ENCODE measurements around the gene SDK1.
"Not testable (repeated sequence)": the region's sequence is repeated elsewhere in the genome, so short reads cannot be mapped to it uniquely, and the experiment has no call there.

SDK1 gene

DNA sequence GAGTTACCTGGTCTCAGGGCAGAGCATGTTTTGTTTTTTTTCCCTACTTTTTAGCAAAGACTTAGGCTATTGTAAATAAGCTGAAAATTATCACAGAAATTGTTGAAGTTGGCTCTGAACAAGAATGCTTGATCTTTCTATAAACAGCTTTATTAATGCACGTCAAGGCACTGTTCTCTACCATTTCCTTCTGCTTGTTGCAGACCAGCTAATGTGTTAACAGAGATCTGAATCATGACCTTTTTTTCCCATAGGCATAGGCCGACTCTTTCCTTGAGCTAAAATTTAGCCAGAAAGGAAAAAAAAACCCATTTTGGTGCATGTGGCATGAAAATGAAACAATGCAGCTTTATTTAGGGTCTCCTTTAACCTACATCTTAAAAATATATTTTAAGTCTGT lies 248.5 kb downstream of the SDK1 start:
- DNase-seq, result no peak

DNA sequence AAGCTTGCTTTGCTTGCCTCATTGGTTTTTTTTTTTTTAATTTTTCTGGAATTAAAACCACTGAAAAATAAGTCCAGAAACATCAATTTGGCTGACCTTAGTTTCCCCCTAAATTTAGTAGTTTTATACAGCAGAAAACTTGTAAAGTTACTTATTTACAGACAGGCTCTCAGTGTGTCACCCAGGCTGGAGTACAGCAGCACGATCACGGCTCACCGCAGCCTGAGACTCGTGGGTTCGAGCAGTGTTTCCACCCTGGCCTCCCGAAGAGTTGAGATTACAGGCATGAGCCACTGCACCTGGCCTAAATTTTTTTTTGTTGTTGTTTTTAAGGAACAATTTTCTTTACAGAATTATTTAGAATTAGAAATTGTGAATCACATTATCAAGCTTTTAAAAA lies 250.5 kb downstream of the SDK1 start:
- DNase-seq, result no peak

DNA sequence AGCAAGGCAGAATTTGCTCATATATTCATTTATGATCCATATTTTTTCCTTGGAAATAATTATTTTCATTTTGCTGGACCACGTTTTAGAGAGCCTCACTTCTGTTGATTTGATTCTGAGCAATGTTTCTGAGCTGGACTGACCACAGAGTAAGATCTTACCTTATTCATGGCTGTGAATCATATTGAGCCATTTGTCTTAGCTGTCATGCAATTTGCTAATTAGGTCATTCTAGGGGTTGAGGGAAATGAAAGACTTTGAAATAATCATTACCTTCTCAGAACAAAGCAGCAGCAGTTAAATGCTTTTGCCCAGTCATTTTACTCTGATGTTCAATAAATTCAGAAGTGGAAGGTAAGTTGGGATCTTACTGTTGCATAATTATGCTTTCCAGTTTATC lies 251.4 kb downstream of the SDK1 start:
- no peak for DNase-seq

DNA sequence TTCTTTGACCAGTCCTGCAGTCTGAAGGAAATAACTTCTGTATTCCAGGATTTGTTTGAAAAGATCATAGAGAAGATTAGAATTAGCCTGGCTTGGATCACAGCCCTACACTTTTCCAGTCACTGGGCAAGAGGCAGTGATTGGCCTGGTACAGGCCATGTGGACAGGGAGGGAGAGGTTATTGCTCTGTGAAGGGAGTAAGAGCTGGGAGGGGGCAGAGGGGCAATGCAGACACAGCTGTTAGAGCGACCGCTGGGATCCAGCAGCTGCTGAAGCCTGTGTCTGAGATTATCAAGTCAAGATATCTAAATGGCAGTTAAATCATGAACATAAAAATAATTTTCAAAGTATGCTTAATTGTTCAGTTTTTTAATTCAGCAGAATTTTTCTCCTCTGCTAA lies 257.3 kb downstream of the SDK1 start:
- no peak for DNase-seq

DNA sequence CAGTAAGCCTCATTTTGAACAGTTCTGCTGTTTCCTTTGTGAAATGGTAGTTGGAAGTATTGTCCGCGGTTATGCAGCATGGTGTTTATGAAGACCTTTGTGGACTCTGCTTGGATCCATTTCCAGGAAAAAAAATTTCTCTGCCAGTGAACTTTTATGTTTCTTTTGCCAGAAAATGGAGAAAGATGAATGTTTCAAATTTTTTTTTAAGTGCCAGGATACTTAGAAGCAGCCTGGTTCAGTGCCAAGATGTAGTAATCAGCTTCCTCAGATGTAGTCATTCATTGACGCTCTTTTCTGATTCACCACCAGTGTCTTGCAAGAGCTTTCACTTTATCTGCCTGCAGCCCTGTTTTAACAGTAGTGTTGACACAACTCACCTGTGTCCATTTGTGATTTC lies 258.2 kb downstream of the SDK1 start:
- no peak for DNase-seq

DNA sequence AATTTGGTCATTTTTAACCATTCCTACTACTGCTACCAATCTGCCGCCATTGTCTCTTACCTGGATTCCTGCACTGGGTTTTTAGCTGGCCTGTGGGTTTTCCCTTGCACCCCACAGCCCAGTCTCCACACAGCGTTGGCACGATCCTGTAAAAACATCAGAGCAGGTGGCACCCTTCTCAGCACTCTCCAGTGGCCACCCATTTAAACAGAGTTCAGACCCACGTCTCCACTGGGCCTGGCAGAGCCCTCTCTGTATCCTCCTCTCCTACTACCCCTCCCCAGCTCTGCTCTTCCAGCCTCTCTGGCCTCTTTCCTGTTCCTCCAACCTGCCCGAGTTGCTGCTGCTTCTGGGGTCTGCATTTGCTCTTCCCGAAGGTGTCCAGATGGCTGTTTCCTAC lies 259.4 kb downstream of the SDK1 start:
- DNase-seq, result no peak

DNA sequence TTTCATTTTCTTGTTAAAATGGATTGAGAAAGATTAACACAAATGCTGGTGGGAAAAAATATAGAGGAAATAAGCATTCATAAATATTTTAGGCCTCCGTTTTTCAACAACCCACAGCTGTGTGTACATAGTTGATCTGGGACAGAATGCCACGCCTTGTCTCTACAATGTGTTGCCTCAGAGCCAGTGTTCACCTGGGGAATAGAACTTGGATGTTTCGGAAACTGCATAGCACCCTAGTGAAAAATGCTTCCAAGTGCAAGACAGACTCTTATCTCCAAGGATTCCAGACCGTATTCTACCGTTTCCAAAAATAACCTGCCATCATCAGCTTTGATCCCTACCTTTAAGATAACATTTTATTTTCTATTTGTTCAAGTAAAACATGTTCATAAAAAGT lies 260.9 kb downstream of the SDK1 start:
- DNase-seq, result no peak

DNA sequence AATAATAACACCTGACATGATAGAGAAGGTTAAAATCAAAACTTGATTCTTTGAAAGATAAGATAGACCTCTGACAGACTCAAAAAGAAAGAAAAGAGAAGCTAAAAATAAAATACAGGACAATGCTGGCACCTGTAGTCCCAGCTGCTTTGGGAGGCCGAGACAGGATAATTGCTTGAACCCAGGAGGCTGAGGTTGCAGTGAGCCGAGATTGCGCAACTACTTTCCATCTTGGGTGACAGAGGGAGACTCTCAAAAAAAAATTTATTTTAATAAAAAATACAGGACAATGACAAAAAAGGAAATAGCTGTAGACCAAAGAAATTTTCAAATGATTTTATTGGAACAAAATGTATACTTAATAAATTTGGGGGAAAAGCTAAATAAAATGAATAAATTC lies 263.2 kb downstream of the SDK1 start:
- no peak for DNase-seq

DNA sequence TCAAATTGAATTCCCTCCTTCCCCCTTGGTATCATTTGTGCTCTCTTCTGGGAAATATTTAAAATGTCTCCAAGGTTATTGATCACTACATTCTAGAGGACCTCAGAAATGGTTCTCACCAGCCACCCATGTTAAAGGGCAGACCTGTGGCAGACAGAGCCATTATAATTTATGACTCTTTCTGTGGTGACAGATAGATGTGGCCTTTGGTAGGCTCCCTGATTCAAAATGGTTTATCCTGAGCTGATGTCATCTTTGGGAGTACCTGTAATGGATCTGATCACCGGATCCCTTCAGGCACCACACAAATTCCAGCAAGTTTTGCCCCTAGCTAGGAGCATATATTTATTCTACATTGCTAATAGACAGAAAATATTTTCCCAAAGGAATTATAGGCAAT lies 267.5 kb downstream of the SDK1 start:
- DNase-seq, result no peak

DNA sequence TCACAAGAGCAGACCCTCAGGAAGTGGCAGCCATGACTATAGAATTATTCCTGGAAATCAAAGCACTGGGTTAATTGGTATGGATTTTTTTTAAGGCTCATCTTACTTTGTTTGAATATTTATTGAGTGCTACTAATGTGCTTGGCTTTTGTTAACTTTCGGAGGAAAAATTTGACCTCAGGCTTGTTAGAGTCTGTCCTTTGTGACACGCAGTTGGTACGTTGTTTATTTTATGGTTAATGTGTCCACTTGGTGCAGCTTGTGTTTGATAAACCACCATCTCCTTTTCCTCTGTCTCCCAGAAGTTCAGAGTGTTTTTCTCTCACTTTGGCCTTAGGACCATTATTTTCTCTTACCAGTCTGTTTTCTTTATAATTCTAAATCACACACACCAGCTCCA lies 268.6 kb downstream of the SDK1 start:
- DNase-seq, result no peak

DNA sequence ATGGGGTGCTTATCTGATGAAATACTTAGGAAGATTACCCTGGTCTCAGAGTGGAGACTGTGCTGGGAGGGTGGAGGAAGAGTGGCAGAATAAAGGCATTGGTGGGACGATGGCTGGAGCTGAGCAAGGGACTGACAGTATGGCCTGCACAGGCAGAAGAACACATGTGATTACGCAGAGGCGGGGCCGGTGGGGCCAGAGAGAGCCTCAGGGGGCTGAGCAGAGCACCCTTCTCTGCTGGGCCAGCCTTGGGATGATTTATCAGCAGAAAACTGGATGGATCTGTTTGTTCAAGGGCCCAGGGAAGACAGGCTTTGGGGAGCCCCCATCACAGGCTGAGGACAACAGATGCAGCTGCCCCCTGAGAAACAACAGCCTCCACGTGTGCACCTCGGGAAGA lies 272.1 kb downstream of the SDK1 start:
- no peak for DNase-seq

DNA sequence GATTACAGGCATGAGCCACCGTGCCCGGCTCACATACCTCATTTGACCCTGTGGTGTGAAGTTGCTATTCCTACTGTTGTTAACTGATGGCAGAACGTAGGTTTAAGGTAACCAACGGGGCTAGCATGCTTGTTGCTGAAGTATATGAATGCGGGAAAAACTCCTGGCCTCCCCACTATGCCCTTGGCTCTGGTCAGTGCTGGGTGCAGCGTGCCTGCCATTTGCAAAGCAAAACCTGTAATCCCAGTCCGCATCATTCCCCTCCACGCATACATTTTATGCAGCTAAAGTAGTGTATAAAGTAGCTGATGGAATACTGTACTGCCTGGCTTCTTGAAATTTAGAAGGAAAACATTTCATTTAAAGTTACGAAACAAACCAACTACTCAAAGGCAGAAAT lies 273.3 kb downstream of the SDK1 start:
- no peak for DNase-seq

DNA sequence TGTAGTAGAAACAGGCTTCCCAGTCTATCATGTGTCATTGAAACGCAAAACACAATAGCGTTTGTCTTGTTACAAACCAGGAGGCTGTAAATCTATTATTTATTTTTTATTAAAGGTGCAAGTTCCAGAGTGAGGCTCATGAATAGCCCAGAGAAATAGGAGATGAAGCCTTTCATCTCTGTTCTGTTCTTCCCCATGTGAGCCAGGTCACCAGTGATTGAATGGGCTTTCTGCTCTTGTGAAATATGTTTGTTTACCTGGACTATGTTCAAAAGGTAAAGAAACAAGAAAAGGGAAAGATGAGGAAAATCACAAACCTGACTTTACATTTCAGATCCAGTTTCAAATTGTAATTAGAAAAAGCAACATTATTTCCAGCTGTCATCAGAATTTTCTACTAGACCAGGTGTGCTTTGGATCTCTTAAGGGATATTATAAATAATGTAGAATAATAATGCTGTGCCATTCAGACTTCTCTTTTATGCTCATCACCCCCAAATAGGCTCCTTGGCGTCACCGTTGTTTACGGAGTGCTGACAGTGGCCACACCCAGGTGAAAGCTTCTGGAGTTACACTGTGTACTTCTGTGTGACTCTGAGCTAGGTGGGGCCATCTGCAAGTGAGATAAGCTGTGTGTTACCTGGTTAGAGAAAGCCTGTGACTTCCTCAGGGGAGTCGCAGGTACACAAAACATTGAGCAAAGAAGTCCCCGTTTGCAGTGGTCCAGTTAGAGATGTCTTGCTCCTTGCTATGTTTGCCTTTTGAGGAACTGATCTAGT lies 274.9 kb downstream of the SDK1 start:
- DNase-seq, result no peak

DNA sequence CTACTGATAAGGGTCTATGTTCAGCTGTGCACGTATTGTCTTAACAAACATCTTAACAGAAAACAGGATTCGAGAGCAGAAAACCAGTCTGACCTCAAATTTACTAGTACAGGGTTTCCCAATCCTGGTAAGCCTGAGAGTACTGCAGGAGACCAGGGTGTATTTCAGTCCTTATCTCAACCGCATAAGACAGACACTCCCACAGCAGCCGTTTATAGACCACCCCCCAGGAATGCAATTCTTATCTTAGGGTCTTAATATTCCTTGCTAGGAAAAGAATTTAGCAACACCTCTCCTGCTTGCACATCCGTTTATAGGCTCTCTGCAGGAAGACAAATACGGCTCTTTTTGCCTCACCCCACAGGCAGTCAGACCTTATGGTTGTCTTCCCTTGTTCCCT lies 277.3 kb downstream of the SDK1 start:
- DNase-seq, result no peak

DNA sequence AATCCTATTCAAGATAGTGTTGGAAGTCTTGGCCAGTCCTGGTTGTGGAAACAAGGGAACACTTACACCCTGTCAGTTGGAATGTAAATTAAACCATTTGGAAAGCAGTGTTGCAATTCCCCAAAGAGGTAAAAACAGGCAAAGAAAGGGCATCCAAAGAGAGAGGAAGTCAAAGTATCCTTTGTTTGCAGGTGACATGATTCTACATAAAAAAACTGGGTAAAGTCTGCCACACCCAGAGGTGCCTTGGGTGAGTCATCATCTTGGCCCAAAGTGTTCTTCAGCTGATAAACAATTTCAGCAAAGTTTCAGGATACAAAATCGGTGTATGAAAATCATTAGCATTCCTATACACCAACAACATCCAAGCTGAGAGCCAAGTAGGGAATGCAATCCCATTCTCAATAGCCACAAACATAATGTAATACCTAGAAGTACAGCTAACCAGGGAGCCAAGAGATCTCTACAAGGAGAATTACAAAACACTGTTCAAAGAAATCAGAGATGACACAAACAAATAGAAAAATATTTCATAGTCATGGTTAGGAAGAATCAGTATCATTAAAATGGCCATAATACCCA lies 278.7 kb downstream of the SDK1 start:
- no peak for DNase-seq

DNA sequence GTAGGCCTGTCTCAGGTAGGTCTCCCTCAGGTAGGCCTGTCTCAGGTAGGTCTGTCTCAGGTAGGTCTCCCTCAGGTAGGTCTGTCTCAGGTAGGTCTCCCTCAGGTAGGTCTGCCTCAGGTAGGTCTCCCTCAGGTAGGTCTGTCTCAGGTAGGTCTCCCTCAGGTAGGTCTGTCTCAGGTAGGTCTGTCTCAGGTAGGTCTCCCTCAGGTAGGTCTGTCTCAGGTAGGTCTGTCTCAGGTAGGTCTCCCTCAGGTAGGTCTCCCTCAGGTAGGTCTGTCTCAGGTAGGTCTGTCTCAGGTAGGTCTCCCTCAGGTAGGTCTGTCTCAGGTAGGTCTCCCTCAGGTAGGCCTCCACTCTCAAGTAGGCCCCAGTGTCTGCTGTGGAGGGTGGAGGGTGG lies 281.1 kb downstream of the SDK1 start:
- not testable (repeated sequence) for DNase-seq

DNA sequence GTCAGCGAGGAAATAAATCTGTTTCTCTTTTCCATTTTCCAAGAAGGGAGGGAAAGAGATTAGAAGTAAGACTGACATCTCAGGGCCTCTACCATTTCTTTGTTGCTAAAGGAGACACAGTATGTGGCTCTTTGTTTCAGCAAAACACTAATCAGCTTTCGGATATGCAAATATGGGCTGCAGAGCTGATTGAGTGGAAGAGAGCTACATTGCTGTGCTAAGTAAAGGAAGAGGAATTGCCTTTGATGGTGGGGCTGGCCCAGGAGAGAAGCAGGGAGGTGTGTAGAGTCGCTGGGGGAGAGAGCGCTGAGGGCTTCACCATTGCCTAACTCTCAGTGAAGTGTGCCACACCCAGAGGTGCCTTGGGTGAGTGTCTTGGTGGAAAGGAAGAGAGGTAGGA lies 284.8 kb downstream of the SDK1 start:
- DNase-seq, result no peak

DNA sequence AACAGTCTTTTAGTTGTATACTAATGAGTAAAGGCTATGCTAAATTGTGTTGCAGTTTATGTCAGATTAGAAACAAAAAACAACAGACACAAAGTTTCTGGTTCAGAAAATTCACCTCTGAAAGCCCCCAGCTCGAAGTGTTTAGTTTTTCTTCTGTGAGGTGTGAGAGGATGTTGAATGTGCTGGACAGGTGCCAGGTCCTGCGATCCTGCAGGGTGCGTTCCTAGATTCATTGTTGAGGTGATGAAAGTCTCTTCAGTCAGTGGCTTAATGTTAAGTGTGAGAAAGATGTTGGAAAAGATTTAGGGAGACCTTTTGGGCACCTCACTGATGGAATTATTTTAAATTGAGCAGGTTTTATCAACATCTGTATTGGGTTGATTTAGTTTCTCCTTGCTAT lies 287.3 kb downstream of the SDK1 start:
- no peak for DNase-seq

DNA sequence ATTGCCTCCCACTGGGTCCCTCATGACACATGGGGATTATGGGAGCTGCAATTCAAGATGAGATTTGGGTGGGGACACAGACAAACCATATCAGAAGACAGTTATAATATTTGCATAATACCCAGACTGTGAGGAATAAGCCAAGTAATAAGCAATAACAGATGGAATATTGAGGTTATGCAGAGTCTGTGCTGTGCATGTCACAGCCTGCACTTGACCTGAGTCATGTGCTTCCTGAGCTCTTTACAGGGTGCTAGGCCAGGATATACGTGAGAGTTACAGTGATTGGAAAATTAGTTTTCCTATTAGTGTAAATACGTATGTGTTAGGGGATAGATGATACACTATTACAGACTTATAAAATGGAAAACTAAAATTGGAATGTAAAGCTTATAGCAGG lies 288.7 kb downstream of the SDK1 start:
- DNase-seq, result no peak

DNA sequence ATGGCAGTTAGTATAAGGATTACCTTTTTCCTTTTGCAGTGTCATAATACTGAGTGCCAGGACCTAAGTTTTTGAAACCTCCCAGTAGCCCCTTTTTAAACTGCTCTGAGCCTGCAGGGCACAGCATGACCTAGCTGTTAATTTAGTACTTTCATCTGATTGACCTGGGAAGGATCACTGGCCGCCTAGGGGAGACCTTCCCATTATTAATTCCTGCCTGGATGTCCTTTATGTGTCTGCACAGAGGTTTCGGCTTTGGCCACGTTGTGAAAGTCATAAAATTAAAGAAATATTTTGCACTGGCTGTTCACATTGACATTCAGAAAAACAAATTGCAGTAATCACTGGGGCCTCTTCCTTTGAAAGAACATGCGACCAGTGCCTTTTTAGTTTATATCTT lies 290.2 kb downstream of the SDK1 start:
- DNase-seq, result no peak

DNA sequence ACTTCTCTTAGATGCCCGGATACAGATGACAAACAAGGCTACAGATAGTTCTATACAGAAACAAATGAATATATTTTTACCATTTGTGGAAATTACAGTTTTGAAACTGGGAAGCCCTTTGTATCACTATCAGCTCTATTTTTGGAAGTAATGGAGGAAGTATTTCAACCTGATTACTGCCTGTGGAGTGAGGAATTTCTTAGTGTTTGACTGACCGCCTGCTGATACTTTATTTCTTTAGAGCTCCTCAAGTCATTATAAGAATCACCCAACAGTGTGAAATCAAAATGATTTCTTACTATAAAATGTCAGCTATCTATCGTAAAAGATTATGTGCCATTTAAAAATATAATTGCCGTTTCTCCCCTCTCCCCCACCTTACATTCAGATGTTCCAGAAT lies 290.9 kb downstream of the SDK1 start:
- DNase-seq, result no peak

DNA sequence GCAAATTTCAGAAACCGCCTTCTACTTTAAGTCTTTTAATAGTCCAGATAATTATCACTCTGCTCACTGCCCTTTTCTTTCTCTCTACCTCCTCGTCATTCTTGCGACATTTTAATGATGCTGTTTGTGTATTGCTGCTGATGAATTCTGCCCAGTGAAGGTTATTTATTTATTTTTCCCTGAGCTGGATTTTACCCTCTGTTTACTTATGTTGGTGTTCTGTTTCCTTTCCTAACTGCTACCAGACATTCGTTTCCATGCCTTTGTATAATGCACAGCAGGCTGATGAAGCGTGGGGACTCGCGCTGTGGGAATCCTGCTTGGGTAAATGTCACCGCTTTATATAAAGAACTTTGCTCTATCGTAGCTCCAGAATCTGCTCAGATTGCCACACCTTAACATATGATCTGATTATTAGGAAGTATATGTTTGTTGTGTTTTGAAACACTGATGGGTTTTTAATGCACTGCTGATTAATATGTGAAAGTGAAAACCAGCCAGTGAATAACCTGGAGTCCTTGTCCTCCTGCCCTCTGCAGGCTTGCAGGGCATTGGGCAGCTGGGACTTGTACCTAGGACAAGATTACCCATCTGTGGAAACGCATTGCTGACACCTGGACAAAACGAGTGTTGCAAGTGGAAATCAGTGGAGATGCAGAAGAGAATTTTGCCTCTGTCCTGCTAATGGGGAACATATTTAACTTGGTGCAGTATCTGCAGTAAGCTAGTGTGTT lies 291.5 kb downstream of the SDK1 start:
- no peak for DNase-seq

DNA sequence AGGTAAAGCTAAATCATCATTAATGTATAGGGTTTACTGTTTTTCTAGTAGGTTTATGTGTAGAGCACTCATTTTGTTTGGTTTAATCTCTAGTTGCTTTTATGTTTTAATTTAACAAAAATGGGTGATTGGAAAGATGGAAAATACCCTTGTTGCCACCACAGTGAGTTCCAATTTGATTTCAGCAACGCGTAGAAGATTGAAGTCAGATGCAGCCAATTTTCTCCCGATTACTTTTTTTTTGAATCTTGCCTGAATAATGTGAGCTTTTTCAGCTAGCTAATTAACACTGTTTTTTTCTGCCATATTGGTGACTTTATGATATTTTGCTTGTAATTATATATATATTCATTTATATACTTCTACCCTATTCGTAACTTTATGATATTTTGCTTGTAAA lies 293.8 kb downstream of the SDK1 start:
- DNase-seq, result no peak

DNA sequence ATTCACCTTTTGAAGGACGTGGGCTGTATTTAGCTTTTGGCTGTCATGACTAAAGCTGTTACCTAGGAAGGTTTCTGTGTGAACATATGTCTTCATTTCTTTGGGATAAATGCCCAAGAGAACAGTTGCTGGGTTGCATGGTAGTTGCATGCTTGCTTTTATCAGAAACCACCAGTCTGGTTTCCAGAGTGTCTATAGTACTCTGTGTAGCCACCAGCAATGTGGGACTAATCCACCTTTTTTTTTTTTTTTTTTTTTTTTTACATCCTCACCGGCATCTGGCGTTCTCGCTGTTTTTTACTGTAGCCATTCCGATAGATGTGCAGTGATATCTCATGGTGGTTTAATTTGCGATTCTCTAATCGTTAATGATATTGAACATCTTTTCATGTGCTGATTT lies 297.8 kb downstream of the SDK1 start:
- no peak for DNase-seq

DNA sequence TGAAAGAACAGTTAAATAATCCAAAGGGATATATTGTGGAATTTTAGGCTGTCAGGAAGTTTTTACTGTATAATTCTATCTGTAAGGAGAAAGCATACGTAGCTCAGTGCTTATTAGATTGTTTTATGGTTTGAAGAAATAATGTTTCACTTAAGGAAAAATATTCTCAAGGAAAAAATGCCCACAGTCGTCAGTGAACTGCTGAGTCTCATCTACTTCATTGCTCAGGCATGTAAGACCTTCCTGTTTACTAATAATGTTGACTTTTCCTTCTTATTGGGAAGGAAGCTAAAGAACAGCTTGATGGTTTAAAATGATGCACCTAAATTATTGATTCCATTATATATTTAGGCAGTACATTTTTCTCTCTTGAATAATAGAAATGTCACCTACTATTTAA lies 304.2 kb downstream of the SDK1 start:
- DNase-seq, result no peak
